Transverse colon (tissue), 4 donors: ENCODE results near the gene TLE3.

Source experiments
- CTCF ChIP-seq, 5 experiments: fragments of 200-600 bp in 3 of 5; fragments of 450-650 bp in 2 of 5; sonication (generic) in 3 of 5; IDR thresholded peaks; 1 replicate in 2 of 5; 2 replicates in 3 of 5; pipeline ENCODE4 v1.5.1; 2016 to 2017; ENCODE audit warnings: antibody characterized with exemption in 5 of 5, inconsistent platforms in 3 of 5, mild to moderate bottlenecking in 2 of 5, moderate library complexity in 1 of 5
- EP300 ChIP-seq: sonication (generic); formaldehyde crosslinking; IDR thresholded peaks from one replicate; pipeline ENCODE4 v1.6.1; 2017; ENCODE audit warnings: antibody characterized with exemption, low read depth
- POLR2A ChIP-seq: fragments of 450-650 bp; IDR thresholded peaks from one replicate; pipeline ENCODE4 v1.6.1; 2016; ENCODE audit warnings: antibody characterized with exemption, mild to moderate bottlenecking, moderate library complexity
- POLR2AphosphoS5 ChIP-seq, 3 donors: sonication (generic); formaldehyde crosslinking; IDR thresholded peaks; one replicate each; pipeline ENCODE4 v1.6.1; 2016; ENCODE audit warnings: antibody characterized with exemption in 3 of 3

- TF ChIP-seq POLR2A: no peak
- TF ChIP-seq CTCF (IDR thresholded peaks at IDR 0.05): no peak
- TF ChIP-seq POLR2AphosphoS5 (IDR thresholded peaks at IDR 0.05): no peak
- TF ChIP-seq EP300: no peak
Measured at GRCh38 chr15:70031261-70031660, 66.5 kb downstream of the TLE3 start.
